HepG2 (cell line): ENCODE results near the gene RARA. TPM values are rescaled to one million over a fixed set of nuclear protein-coding genes. Genes with fewer than 3 reads are reported as not detected.

Experiments used
- AGO2 ChIP-seq: fragments of 200-400 bp; formaldehyde crosslinking; optimal IDR thresholded peaks from 2 replicates; pipeline ENCODE3; 2017; ENCODE audit warnings: mild to moderate bottlenecking, low read depth, low read length, moderate library complexity
- BCL3 ChIP-seq: sonication (generic); formaldehyde crosslinking; IDR thresholded peaks from 2 replicates; pipeline ENCODE4 v1.5.1; 2020; ENCODE audit warnings: mild to moderate bottlenecking, missing genetic modification reagents, moderate library complexity
- CEBPZ ChIP-seq: IDR thresholded peaks from 2 replicates; pipeline ENCODE4 v1.6.1; 2012; ENCODE audit warnings: low read length, improper control_type of control experiment
- EED ChIP-seq: sonication (generic); formaldehyde crosslinking; IDR thresholded peaks from 2 replicates; pipeline ENCODE4 v1.5.0; 2020; ENCODE audit warnings: mild to moderate bottlenecking, missing genetic modification reagents
- EZH2 ChIP-seq: conservative IDR thresholded peaks from 2 replicates; pipeline ENCODE4 v1.6.1; 2012; ENCODE audit warnings: mild to moderate bottlenecking, low read depth, low read length, moderate library complexity
- NFAT5 ChIP-seq: sonication (generic); formaldehyde crosslinking; IDR thresholded peaks from 2 replicates; pipeline ENCODE4 v1.4.0; 2020; ENCODE audit warnings: missing genetic modification reagents
- NR2F6 ChIP-seq, 2 experiments: IDR thresholded peaks; 2 replicates each; pipeline ENCODE4 v1.6.1; 2016; ENCODE audit warnings: antibody characterized with exemption in 1 of 2, mild to moderate bottlenecking in 1 of 2
- TEF ChIP-seq: sonication (generic); formaldehyde crosslinking; IDR thresholded peaks from 2 replicates; pipeline ENCODE4 v1.5.0; 2020; ENCODE audit warnings: missing genetic modification reagents
- ZBTB44 ChIP-seq: sonication (generic); formaldehyde crosslinking; IDR thresholded peaks from 2 replicates; pipeline ENCODE4 v1.4.0; 2020; ENCODE audit warnings: missing genetic modification reagents
- ZMAT3 ChIP-seq: sonication (generic); formaldehyde crosslinking; conservative IDR thresholded peaks from 2 replicates; pipeline ENCODE4 v1.7.0; 2021; ENCODE audit warnings: missing genetic modification reagents
- ZNF276 ChIP-seq: sonication (generic); formaldehyde crosslinking; IDR thresholded peaks from 2 replicates; pipeline ENCODE4 v1.4.0; 2020; ENCODE audit warnings: mild to moderate bottlenecking, low read depth, missing genetic modification reagents
- ZNF674 ChIP-seq: sonication (generic); formaldehyde crosslinking; IDR thresholded peaks from 2 replicates; pipeline ENCODE4 v1.5.0; 2020; ENCODE audit warnings: low read depth, mild to moderate bottlenecking, missing genetic modification reagents
- ZNF773 ChIP-seq: sonication (generic); formaldehyde crosslinking; IDR thresholded peaks from 2 replicates; pipeline ENCODE4 v1.4.0; 2020; ENCODE audit warnings: missing genetic modification reagents, borderline replicate concordance
- ZNF816 ChIP-seq: sonication (generic); formaldehyde crosslinking; IDR thresholded peaks from 2 replicates; pipeline ENCODE4 v1.8.0; 2022; ENCODE audit warnings: missing genetic modification reagents, mild to moderate bottlenecking, borderline replicate concordance
- polyA plus RNA-seq, 8 experiments: library from polyadenylated mRNA; depleted of rRNA in 3 of 8; stranded (reverse) in 7 of 8; unstranded in 1 of 8; fragments of >200 nt; fragmentation: Illumina TruSeq in 4 of 8; extraction: Trizol in 4 of 8; gene quantifications; 2 replicates each; pipeline versions ENCODE4 v1.2.1 to v1.2.3, GENCODE V29; 2011 to 2016; ENCODE audit warnings: low read depth in 4 of 8, missing spikeins in 1 of 8, mixed read lengths in 1 of 8; ENCODE audit not compliant: insufficient read depth in 1 of 8
- total RNA-seq, 5 experiments: library from RNA; depleted of rRNA; stranded (reverse); fragments of >200 nt; fragmentation: Illumina TruSeq; extraction: Trizol; gene quantifications; 2 replicates each; pipeline ENCODE4 v1.2.3, GENCODE V29; 2016; ENCODE audit warnings: low read depth in 1 of 5

Gene RARA
- total and polyA plus RNA-seq, 2 of the 13 experiments (the other 11 are each of a cell fraction or from before 2014, with no cell fraction given), result 6.4 to 8.6 TPM

GRCh38 chr17:40355123-40355803, 46.3 kb downstream of the RARA start (continued):
- no peak; the same call in 1 of the 2 replicates for TF ChIP-seq ZNF276
- TF ChIP-seq TEF (CRISPR knock-in tag), result no peak
- no peak for TF ChIP-seq NFAT5 (CRISPR knock-in tag)
- no peak for TF ChIP-seq ZNF773 (CRISPR knock-in tag)
- TF ChIP-seq AGO2, result peak; percentile 77
- TF ChIP-seq EZH2, result no peak
- TF ChIP-seq BCL3 (CRISPR knock-in tag), result no peak
- TF ChIP-seq EED (CRISPR knock-in tag), result no peak
- TF ChIP-seq CEBPZ, result no peak
- no peak for TF ChIP-seq ZNF816 (CRISPR knock-in tag)
- TF ChIP-seq ZNF674, result no peak
- no peak for TF ChIP-seq ZBTB44 (CRISPR knock-in tag)
- peak; percentile 88 for TF ChIP-seq ZMAT3
- no peak for TF ChIP-seq NR2F6 (IDR thresholded peaks at IDR 0.05)
- peak; percentile 23; the same call in 1 of the 2 replicates for TF ChIP-seq NR2F6 (CRISPR knock-in tag; IDR thresholded peaks at IDR 0.05)
